Skeletal muscle satellite cell (primary cell): ENCODE results near the gene SHC3.

Experiments used
- H3K27me3 ChIP-seq: 2 replicates; pipeline ENCODE4 v1.7.0; 2013; ENCODE audit warnings: low read length; ENCODE audit not compliant: control insufficient read depth, insufficient read depth
- H3K36me3 ChIP-seq: 2 replicates; pipeline ENCODE4 v1.7.0; 2013; ENCODE audit warnings: mild to moderate bottlenecking, control low read depth, low read length; ENCODE audit not compliant: insufficient read depth
- H3K4me1 ChIP-seq: 2 replicates; pipeline ENCODE4 v1.7.0; 2013; ENCODE audit warnings: low read length; ENCODE audit not compliant: control insufficient read depth, insufficient read depth
- H3K4me2 ChIP-seq: 2 replicates; pipeline ENCODE4 v1.7.0; 2013; ENCODE audit warnings: mild to moderate bottlenecking, low read length
- H3K4me3 ChIP-seq: 2 replicates; pipeline ENCODE4 v1.7.0; 2013; ENCODE audit warnings: low read length
- H3K9ac ChIP-seq: 2 replicates; pipeline ENCODE4 v1.7.0; 2013; ENCODE audit warnings: mild to moderate bottlenecking, low read depth, low read length, moderate library complexity
- H3K9me3 ChIP-seq: replicated peaks from 2 replicates; pipeline ENCODE4 v1.7.0; 2013; ENCODE audit warnings: mild to moderate bottlenecking, control low read depth, low read length

SHC3 gene

GRCh38 chr9:89095761-89096528, 82.7 kb downstream of the SHC3 start:
- no peak overlapping the region for H3K4me2 ChIP-seq
- H3K9ac ChIP-seq: no peak overlapping the region
- H3K4me3 ChIP-seq: no peak overlapping the region
- H3K27me3 ChIP-seq: no peaks in the 10 kb centered on the region
- no peaks in the 10 kb centered on the region for H3K36me3 ChIP-seq
- H3K9me3 ChIP-seq: no peaks in the 10 kb centered on the region
- H3K4me1 ChIP-seq: no peaks in the 10 kb centered on the region

DNA sequence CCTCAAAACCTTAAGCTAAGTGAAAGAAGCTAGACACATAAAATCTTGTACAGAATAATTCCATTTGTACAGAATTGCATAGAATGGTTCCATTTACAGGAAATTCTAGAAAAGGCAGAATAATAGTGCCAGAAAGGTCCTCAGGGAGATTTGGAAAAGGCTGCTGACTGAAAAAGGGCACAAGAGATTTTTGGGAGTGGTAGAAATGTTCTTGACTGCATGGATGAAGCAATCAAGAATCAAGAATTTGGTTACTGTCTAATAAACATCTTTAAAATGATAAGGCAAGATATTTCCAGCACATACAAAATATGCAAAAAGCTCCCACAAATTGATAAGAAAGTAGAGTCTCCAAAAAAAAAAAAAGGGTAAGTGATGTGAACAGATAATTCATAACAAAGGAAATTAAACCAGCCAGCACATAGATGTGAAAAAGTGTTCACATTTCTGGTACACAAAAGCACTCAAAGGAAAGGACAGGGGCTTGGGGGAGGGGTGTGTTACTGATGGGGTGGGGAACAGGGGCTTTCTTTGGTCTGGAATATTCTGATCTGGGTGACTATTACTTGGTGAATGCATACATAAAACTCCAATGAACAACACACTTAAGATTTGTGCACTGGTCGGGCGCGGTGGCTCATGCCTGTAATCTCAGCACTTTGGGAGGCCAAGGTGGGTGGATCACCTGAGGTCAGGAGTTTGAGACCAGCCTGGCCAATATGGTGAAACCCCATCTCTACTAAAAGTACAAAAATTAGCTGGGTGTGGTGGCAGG, 85.2 kb downstream of the SHC3 start:
- Histone ChIP-seq H3K36me3 (no peaks in the 10 kb centered on the region), H3K4me2 (no peak overlapping the region), H3K4me1 (no peaks in the 10 kb centered on the region), H3K9ac (no peak overlapping the region), H3K27me3 (no peaks in the 10 kb centered on the region), H3K9me3 (no peaks in the 10 kb centered on the region), H3K4me3 (no peak overlapping the region)

- no peaks in the 10 kb centered on the region for H3K9me3 ChIP-seq
- no peaks in the 10 kb centered on the region for H3K36me3 ChIP-seq
- no peaks in the 10 kb centered on the region for H3K27me3 ChIP-seq
- no peaks in the 10 kb centered on the region for H3K4me1 ChIP-seq
- H3K4me3 ChIP-seq: no peak overlapping the region
- H3K4me2 ChIP-seq: no peak overlapping the region
- H3K9ac ChIP-seq: no peak overlapping the region
These were observed 89.4 kb downstream of the SHC3 start for GRCh38 chr9:89089176-89089575.

- H3K9ac ChIP-seq: no peak overlapping the region
- peaks cover 9% of the 10 kb centered on the region for H3K4me1 ChIP-seq
- H3K9me3 ChIP-seq: no peaks in the 10 kb centered on the region
- H3K36me3 ChIP-seq: no peaks in the 10 kb centered on the region
- H3K4me2 ChIP-seq: no peak overlapping the region
- H3K27me3 ChIP-seq: no peaks in the 10 kb centered on the region
- no peak overlapping the region for H3K4me3 ChIP-seq
These were observed 95.0 kb downstream of the SHC3 start for GRCh38 chr9:89083626-89084025.

- H3K4me1 ChIP-seq: peaks cover 9% of the 10 kb centered on the region
- H3K9ac ChIP-seq: no peak overlapping the region
- no peak overlapping the region for H3K4me2 ChIP-seq
- H3K4me3 ChIP-seq: no peak overlapping the region
- no peaks in the 10 kb centered on the region for H3K27me3 ChIP-seq
- no peaks in the 10 kb centered on the region for H3K9me3 ChIP-seq
- no peaks in the 10 kb centered on the region for H3K36me3 ChIP-seq
These were observed 98.4 kb downstream of the SHC3 start for GRCh38 chr9:89080193-89080592.

DNA sequence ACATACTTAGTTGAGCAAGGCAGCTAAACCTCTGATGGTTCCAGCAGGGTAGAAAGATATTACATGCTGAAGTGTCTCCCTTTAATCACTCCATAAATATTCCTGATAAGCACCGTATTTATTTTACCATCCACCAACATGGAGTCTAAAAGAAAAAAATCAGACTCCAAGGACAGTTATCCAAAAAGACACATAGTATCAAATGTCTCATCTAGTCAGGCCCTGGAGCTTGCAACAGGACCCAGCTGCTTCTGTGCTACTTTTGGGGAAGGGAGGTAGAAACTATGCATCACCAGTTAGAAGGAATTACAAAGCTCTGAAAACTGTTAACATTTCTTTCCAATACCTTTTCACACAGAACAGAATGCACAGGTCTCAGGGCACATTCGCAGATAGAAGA, 99.2 kb downstream of the SHC3 start:
- Histone ChIP-seq H3K4me3 (no peak overlapping the region), H3K9ac (no peak overlapping the region), H3K27me3 (no peaks in the 10 kb centered on the region), H3K4me1 (peaks cover 9% of the 10 kb centered on the region), H3K9me3 (no peaks in the 10 kb centered on the region), H3K4me2 (peak overlapping the region; percentile 19), H3K36me3 (no peaks in the 10 kb centered on the region)

DNA sequence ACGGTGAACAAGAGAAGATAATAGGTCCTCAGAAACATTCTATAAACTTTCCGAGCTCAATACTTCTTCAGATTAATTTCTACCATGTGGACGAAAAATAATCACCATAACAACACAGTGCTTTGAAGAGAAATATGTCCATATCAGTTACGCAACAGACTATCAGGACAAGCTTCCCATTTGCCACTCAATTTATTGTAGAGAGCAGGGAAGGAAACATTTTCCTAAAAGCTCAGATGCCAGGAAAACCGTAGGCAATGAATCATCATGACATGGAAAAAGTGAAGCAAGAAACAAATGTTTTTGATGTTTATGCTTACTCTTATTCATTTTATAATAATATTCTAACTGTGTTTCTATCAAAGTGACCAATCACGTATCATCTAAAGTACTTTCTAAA, 99.8 kb downstream of the SHC3 start:
- no peaks in the 10 kb centered on the region for H3K27me3 ChIP-seq
- no peak overlapping the region for H3K4me3 ChIP-seq
- peaks cover 9% of the 10 kb centered on the region for H3K4me1 ChIP-seq
- H3K9ac ChIP-seq: no peak overlapping the region
- no peak overlapping the region for H3K4me2 ChIP-seq
- no peaks in the 10 kb centered on the region for H3K36me3 ChIP-seq
- no peaks in the 10 kb centered on the region for H3K9me3 ChIP-seq

GRCh38 chr9:89078421-89078820, 100.2 kb downstream of the SHC3 start:
- Histone ChIP-seq H3K27me3 (no peaks in the 10 kb centered on the region), H3K36me3 (no peaks in the 10 kb centered on the region), H3K4me3 (no peak overlapping the region), H3K4me1 (peaks cover 9% of the 10 kb centered on the region), H3K9ac (no peak overlapping the region), H3K9me3 (no peaks in the 10 kb centered on the region), H3K4me2 (no peak overlapping the region)

DNA sequence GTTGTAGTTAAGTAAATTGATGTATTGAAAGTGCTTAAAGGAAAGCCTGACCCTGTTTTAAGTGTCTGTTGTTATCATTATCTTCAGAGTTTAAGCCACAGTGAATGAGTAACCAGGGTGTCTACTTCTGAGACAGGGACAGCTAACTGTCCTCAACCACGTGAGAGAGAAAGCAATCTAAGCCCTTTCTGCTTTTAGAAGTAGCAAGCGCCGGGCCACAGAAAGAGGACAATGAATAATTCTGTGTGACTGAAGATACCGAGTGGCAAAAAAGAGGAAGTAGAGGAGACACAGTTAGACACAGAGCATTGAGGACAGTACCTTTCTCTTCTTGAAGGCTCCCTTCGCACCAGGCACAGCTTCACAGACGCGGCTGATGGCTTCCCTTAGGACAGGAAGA, 101.1 kb downstream of the SHC3 start:
- no peak overlapping the region for H3K9ac ChIP-seq
- H3K4me1 ChIP-seq: peaks cover 9% of the 10 kb centered on the region
- H3K27me3 ChIP-seq: no peaks in the 10 kb centered on the region
- H3K4me3 ChIP-seq: no peak overlapping the region
- no peaks in the 10 kb centered on the region for H3K9me3 ChIP-seq
- no peaks in the 10 kb centered on the region for H3K36me3 ChIP-seq
- H3K4me2 ChIP-seq: no peak overlapping the region

GRCh38 chr9:89073397-89073796, 105.2 kb downstream of the SHC3 start:
- Histone ChIP-seq H3K4me3 (no peak overlapping the region), H3K9me3 (no peaks in the 10 kb centered on the region), H3K9ac (no peak overlapping the region), H3K27me3 (no peaks in the 10 kb centered on the region), H3K36me3 (no peaks in the 10 kb centered on the region), H3K4me2 (no peak overlapping the region), H3K4me1 (no peaks in the 10 kb centered on the region)

DNA sequence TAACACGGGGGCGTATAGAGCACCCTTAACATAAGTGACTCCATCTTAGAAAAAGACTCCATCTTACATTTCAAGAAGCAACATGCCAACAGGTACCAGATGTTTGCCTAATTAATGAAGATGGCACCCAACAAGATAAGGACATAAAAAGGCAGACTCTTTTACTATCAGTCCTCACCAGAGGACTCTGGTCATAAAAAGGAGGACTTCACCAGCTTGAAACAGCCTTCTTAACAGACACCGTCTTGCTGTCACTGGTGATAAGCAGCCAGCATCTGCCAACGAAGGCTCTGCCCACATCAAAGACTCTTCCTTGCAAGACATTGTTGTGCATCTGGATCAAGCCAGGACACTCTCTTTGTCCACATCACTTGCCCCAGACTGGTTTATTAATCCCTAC, 107.0 kb downstream of the SHC3 start:
- Histone ChIP-seq H3K9me3 (no peaks in the 10 kb centered on the region), H3K36me3 (no peaks in the 10 kb centered on the region), H3K4me3 (no peak overlapping the region), H3K4me1 (no peaks in the 10 kb centered on the region), H3K4me2 (no peak overlapping the region), H3K27me3 (no peaks in the 10 kb centered on the region), H3K9ac (no peak overlapping the region)

DNA sequence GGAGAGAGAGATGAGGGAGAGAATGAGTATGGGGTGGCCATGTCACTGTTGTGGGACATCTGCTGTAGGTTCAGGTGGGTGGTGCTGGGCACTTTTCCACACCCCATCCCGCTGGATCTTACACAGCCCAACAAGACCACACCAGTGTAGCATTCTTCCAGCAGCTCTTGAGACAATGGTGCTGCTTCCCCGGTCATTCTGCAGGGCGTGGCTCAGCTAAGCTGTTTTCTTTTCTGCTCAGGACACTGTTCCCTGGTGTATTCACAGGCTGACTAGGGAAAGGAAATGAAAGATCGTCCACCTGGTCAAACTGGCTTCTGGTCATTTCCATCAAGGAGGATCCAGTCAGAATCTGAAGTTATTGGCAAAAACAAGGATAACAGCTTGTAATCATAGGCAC, 111.8 kb downstream of the SHC3 start:
- no peaks in the 10 kb centered on the region for H3K4me1 ChIP-seq
- no peaks in the 10 kb centered on the region for H3K36me3 ChIP-seq
- H3K9ac ChIP-seq: no peak overlapping the region
- no peaks in the 10 kb centered on the region for H3K9me3 ChIP-seq
- H3K27me3 ChIP-seq: no peaks in the 10 kb centered on the region
- no peak overlapping the region for H3K4me2 ChIP-seq
- no peak overlapping the region for H3K4me3 ChIP-seq
